ENCODE results near the gene SLC39A9.
A peak's percentile ranks its signal among the peaks of the same experiment; 100 is the strongest.
"Not testable (repeated sequence)": the region's sequence is repeated elsewhere in the genome, so short reads cannot be mapped to it uniquely, and the experiment has no call there.

SLC39A9 gene

DNA sequence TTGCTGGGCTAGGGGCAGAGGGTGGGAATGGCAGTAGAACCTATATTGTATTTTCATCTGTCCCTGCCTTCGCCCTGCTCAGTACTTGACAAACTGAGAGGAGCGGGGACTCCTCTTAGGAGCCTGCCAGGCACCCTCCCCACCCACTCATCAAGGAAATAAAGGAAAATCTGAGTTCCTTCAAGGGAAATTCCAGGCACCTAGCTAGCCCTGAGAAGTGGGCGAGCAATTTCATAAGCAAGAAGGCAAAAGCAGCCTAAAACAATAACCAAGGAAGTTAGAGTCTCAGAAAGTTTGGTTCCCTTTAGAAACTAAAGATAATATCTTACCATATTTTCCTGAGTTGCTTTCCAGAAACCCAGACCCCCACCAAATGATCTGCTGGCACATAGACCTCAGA lies 75.5 kb downstream of the SLC39A9 start:
- Histone ChIP-seq H2AFZ (ENCODE audit: low read length) (no peak overlapping the region), H3K14ac (ENCODE audit: low read length) (no peak overlapping the region), H4K91ac (ENCODE audit: low read depth, low read length, poor library complexity) (no peak overlapping the region), H3K4me2 (ENCODE audit: insufficient read depth, low read length, poor library complexity, severe bottlenecking) (no peak overlapping the region), H2BK120ac (ENCODE audit: low read depth, low read length) (no peak overlapping the region), H3K9ac (ENCODE audit: low read depth, low read length, poor library complexity) (no peak overlapping the region), H3K4me3 (ENCODE audit: low read length in 2 of 2) (no peak overlapping the region), H3K4me1 (ENCODE audit: control insufficient read depth in 2 of 2, insufficient read depth in 1 of 2, low read depth in 1 of 2, low read length in 2 of 2) (no peaks in the 10 kb centered on the region), H2BK15ac (ENCODE audit: low read length) (no peak overlapping the region), H4K8ac (ENCODE audit: low read depth, low read length) (no peak overlapping the region), H3K36me3 (replicated peaks in 1 of 2; ENCODE audit: control insufficient read depth in 2 of 2, insufficient read depth in 2 of 2, low read length in 2 of 2) (no peaks in the 10 kb centered on the region), H3K27me3 (ENCODE audit: control insufficient read depth in 3 of 3, insufficient read depth in 3 of 3, low read depth in 1 of 3, low read length in 3 of 3) (no peaks in the 10 kb centered on the region), H3K23ac (ENCODE audit: low read depth, low read length, poor library complexity) (no peak overlapping the region), H2BK12ac (ENCODE audit: low read length) (no peak overlapping the region), H3K18ac (ENCODE audit: low read length) (no peak overlapping the region), H2AK5ac (ENCODE audit: low read depth, low read length) (no peak overlapping the region), H3K79me1 (ENCODE audit: low read depth, low read length) (peaks cover 2% of the 10 kb centered on the region), H3K9me3 (replicated peaks in 1 of 2; ENCODE audit: control insufficient read depth in 2 of 2, insufficient read depth in 1 of 2, low read depth in 1 of 2, low read length in 2 of 2) (no peaks in the 10 kb centered on the region), H2BK5ac (ENCODE audit: low read length) (no peak overlapping the region), H3K4ac (ENCODE audit: low read length) (no peak overlapping the region), H3K27ac (replicated peaks; ENCODE audit: low read length) (no peak overlapping the region)
- WGBS, 2 donors (ENCODE audit: extremely low coverage in 2 of 2, insufficient read length in 2 of 2, insufficient replicate concordance in 1 of 2) = no CpG with 5 or more reads among the region's 3 CpGs
- DNase-seq (ENCODE audit: low spot score) = no peak

DNA sequence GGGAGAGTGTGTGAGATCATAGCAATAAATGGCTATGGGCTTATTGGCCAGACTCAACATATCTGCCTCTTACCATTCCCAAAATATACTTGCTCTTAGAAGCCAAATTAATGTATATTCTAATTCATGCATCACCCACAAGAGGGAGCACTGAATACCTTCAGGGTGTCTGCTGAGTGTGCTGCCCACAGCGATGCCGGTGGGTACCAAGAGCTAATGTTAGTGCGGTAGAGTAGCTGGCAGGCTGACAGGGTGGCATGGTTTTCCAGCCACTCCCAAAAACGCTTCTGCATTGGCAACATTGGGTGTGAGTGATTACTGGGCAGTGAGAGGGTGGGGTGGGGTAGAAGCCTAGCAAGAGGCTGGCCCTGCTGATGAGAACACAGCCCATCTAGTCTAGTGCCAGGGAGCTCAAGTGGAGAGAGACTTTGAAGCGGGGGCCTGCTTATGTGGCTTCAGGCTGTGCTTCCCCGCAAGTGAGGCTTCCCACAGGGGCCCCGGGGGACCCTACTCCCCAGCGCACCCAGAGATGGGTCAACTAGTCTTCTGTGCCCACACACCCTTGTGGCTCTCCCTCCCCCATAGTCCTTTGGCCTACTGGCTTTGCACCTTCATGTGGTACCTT lies 76.8 kb downstream of the SLC39A9 start:
- WGBS, 2 donors (ENCODE audit: extremely low coverage in 2 of 2, insufficient read length in 2 of 2, insufficient replicate concordance in 1 of 2) = no CpG with 5 or more reads among the region's 8 CpGs
- no peak for DNase-seq (ENCODE audit: low spot score)
- peaks cover 2% of the 10 kb centered on the region for H3K79me1 ChIP-seq (ENCODE audit: low read depth, low read length)

DNA sequence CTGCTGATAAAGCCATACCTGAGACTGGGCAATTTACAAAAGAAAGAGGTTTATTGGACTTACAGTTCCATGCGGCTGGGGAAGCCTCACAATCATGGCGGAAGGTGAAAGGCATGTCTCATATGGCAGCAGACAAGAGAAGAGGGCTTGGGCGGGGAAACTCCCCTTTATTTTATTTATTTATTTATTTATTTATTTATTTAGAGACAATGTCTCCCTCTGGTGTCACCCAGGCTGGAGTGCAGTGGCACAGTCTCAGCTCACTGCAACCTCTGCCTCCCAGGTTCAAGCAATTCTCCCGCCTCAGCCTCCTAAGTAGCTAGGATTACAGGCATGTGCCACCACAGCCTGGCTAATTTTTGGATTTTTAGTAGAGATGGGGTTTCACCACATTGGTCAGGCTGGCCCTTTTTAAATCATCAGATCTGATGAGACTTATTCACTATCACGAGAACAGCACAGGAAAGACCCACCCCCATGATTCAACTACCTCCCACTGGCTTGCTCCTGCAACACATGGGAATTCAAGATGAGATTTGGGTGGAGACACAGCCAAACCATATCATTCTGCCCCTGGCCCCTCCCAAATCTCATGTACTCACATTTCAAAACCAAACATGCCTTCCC lies 78.4 kb downstream of the SLC39A9 start:
- not testable (repeated sequence) for H3K4me2 ChIP-seq (ENCODE audit: insufficient read depth, low read length, poor library complexity, severe bottlenecking); H2BK15ac ChIP-seq (ENCODE audit: low read length); H3K14ac ChIP-seq (ENCODE audit: low read length); H2BK120ac ChIP-seq (ENCODE audit: low read depth, low read length); H2AK5ac ChIP-seq (ENCODE audit: low read depth, low read length); H4K91ac ChIP-seq (ENCODE audit: low read depth, low read length, poor library complexity); H2BK12ac ChIP-seq (ENCODE audit: low read length); H3K36me3 ChIP-seq (replicated peaks in 1 of 2; ENCODE audit: control insufficient read depth in 2 of 2, insufficient read depth in 2 of 2, low read length in 2 of 2); H3K23ac ChIP-seq (ENCODE audit: low read depth, low read length, poor library complexity); H3K27ac ChIP-seq (replicated peaks; ENCODE audit: low read length); DNase-seq (ENCODE audit: low spot score); H3K79me1 ChIP-seq (ENCODE audit: low read depth, low read length); H3K4me3 ChIP-seq (ENCODE audit: low read length in 2 of 2); H2AFZ ChIP-seq (ENCODE audit: low read length); H4K8ac ChIP-seq (ENCODE audit: low read depth, low read length); H3K4ac ChIP-seq (ENCODE audit: low read length); H3K4me1 ChIP-seq (ENCODE audit: control insufficient read depth in 2 of 2, insufficient read depth in 1 of 2, low read depth in 1 of 2, low read length in 2 of 2); H3K18ac ChIP-seq (ENCODE audit: low read length); H2BK5ac ChIP-seq (ENCODE audit: low read length); H3K9me3 ChIP-seq (replicated peaks in 1 of 2; ENCODE audit: control insufficient read depth in 2 of 2, insufficient read depth in 1 of 2, low read depth in 1 of 2, low read length in 2 of 2); H3K9ac ChIP-seq (ENCODE audit: low read depth, low read length, poor library complexity)
- peaks cover 0 to 23% (median 4%) of the 10 kb centered on the region in 3 experiments for H3K27me3 ChIP-seq (ENCODE audit: control insufficient read depth in 3 of 3, insufficient read depth in 3 of 3, low read depth in 1 of 3, low read length in 3 of 3)
- WGBS, 2 donors (ENCODE audit: extremely low coverage in 2 of 2, insufficient read length in 2 of 2, insufficient replicate concordance in 1 of 2) = no CpG with 5 or more reads among the region's 5 CpGs

More for the DNA sequence above, 76.8 kb downstream of the SLC39A9 start:
- H2BK5ac ChIP-seq (ENCODE audit: low read length) = no peak overlapping the region
- H3K23ac ChIP-seq (ENCODE audit: low read depth, low read length, poor library complexity) = no peak overlapping the region
- no peak overlapping the region for H2BK15ac ChIP-seq (ENCODE audit: low read length)
- H3K4me1 ChIP-seq (ENCODE audit: control insufficient read depth in 2 of 2, insufficient read depth in 1 of 2, low read depth in 1 of 2, low read length in 2 of 2) = no peaks in the 10 kb centered on the region
- no peak overlapping the region for H2BK120ac ChIP-seq (ENCODE audit: low read depth, low read length)
- H3K4me2 ChIP-seq (ENCODE audit: insufficient read depth, low read length, poor library complexity, severe bottlenecking) = no peak overlapping the region
- peak overlapping the region; percentile 44 for H2AK5ac ChIP-seq (ENCODE audit: low read depth, low read length)
- no peak overlapping the region for H3K4ac ChIP-seq (ENCODE audit: low read length)
- no peaks in the 10 kb centered on the region for H3K36me3 ChIP-seq (replicated peaks in 1 of 2; ENCODE audit: control insufficient read depth in 2 of 2, insufficient read depth in 2 of 2, low read length in 2 of 2)
- H3K27me3 ChIP-seq (ENCODE audit: control insufficient read depth in 3 of 3, insufficient read depth in 3 of 3, low read depth in 1 of 3, low read length in 3 of 3) = peaks cover 0 to 12% (median 0%) of the 10 kb centered on the region in 3 experiments
- H3K14ac ChIP-seq (ENCODE audit: low read length) = no peak overlapping the region
- no peak overlapping the region for H4K91ac ChIP-seq (ENCODE audit: low read depth, low read length, poor library complexity)
- H3K27ac ChIP-seq (replicated peaks; ENCODE audit: low read length) = no peak overlapping the region
- no peak overlapping the region for H3K4me3 ChIP-seq (ENCODE audit: low read length in 2 of 2)
- H3K9me3 ChIP-seq (replicated peaks in 1 of 2; ENCODE audit: control insufficient read depth in 2 of 2, insufficient read depth in 1 of 2, low read depth in 1 of 2, low read length in 2 of 2) = no peaks in the 10 kb centered on the region
- no peak overlapping the region for H3K9ac ChIP-seq (ENCODE audit: low read depth, low read length, poor library complexity)
- H2AFZ ChIP-seq (ENCODE audit: low read length) = no peak overlapping the region
- no peak overlapping the region for H3K18ac ChIP-seq (ENCODE audit: low read length)
- peak overlapping the region; percentile 8 for H4K8ac ChIP-seq (ENCODE audit: low read depth, low read length)
- no peak overlapping the region for H2BK12ac ChIP-seq (ENCODE audit: low read length)

DNA sequence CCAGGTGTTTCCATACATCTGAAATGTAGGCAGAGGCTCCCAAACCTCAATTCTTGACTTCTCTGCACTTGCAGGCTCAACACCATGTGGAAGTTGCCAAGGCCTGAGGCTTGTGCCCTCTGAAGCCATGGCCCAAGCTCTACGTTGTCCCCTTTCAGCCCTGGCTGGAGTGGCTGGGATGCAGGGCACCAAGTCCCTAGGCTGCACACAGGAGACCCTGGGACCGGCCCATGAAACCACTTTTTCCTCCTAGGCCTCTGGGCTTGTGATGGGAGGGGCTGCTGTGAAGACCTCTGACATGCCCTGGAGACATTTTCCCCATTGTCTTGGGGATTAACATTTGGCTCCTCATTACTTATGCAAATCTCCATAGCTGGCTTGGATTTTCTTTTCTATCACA lies 79.6 kb downstream of the SLC39A9 start:
- not testable (repeated sequence) for H3K79me1 ChIP-seq (ENCODE audit: low read depth, low read length); H2BK5ac ChIP-seq (ENCODE audit: low read length); H3K4ac ChIP-seq (ENCODE audit: low read length); H2AFZ ChIP-seq (ENCODE audit: low read length); DNase-seq (ENCODE audit: low spot score); H2BK120ac ChIP-seq (ENCODE audit: low read depth, low read length); H3K9me3 ChIP-seq (replicated peaks in 1 of 2; ENCODE audit: control insufficient read depth in 2 of 2, insufficient read depth in 1 of 2, low read depth in 1 of 2, low read length in 2 of 2); H3K14ac ChIP-seq (ENCODE audit: low read length); H3K36me3 ChIP-seq (replicated peaks in 1 of 2; ENCODE audit: control insufficient read depth in 2 of 2, insufficient read depth in 2 of 2, low read length in 2 of 2); H3K23ac ChIP-seq (ENCODE audit: low read depth, low read length, poor library complexity); H2BK15ac ChIP-seq (ENCODE audit: low read length); H2AK5ac ChIP-seq (ENCODE audit: low read depth, low read length); H4K8ac ChIP-seq (ENCODE audit: low read depth, low read length); H3K4me3 ChIP-seq (ENCODE audit: low read length in 2 of 2); H3K4me2 ChIP-seq (ENCODE audit: insufficient read depth, low read length, poor library complexity, severe bottlenecking); H3K9ac ChIP-seq (ENCODE audit: low read depth, low read length, poor library complexity); H2BK12ac ChIP-seq (ENCODE audit: low read length); H3K27ac ChIP-seq (replicated peaks; ENCODE audit: low read length); H3K4me1 ChIP-seq (ENCODE audit: control insufficient read depth in 2 of 2, insufficient read depth in 1 of 2, low read depth in 1 of 2, low read length in 2 of 2); H4K91ac ChIP-seq (ENCODE audit: low read depth, low read length, poor library complexity); H3K18ac ChIP-seq (ENCODE audit: low read length)
- H3K27me3 ChIP-seq (ENCODE audit: control insufficient read depth in 3 of 3, insufficient read depth in 3 of 3, low read depth in 1 of 3, low read length in 3 of 3) = peaks cover 0 to 34% (median 14%) of the 10 kb centered on the region in 3 experiments
- WGBS, 2 donors (ENCODE audit: extremely low coverage in 2 of 2, insufficient read length in 2 of 2, insufficient replicate concordance in 1 of 2) = no CpG with 5 or more reads among the region's 2 CpGs

Measured in neuronal stem cell (in vitro differentiated cells).